Measurements from ENCODE around the gene TENM4.

TENM4 gene

GRCh38 chr11:78657441-78657840, 783.4 kb downstream of the TENM4 start:
- no peak for DNase-seq (ENCODE audit: low spot score)

- no peak for DNase-seq (ENCODE audit: low spot score)
Observed at GRCh38 chr11:78656984-78657383, 783.8 kb downstream of the TENM4 start.

GRCh38 chr11:78656327-78656726, 784.5 kb downstream of the TENM4 start:
- DNase-seq (ENCODE audit: low spot score) = no peak

GRCh38 chr11:78655561-78655960, 785.3 kb downstream of the TENM4 start:
- no peak for DNase-seq (ENCODE audit: low spot score)

- no peak for DNase-seq (ENCODE audit: low spot score)
Observed at GRCh38 chr11:78654866-78655265, 786.0 kb downstream of the TENM4 start.

- no peak for DNase-seq (ENCODE audit: low spot score)
Observed at GRCh38 chr11:78654071-78654470, 786.8 kb downstream of the TENM4 start.

GRCh38 chr11:78653294-78653909, 787.4 kb downstream of the TENM4 start:
- no peak for DNase-seq (ENCODE audit: low spot score)

- DNase-seq (ENCODE audit: low spot score) = no peak
Observed at GRCh38 chr11:78652843-78653239, 788.0 kb downstream of the TENM4 start.

- no peak for DNase-seq (ENCODE audit: low spot score)
Observed at GRCh38 chr11:78651923-78652842, 788.6 kb downstream of the TENM4 start.

GRCh38 chr11:78651136-78651775, 789.6 kb downstream of the TENM4 start:
- DNase-seq (ENCODE audit: low spot score) = no peak

- DNase-seq (ENCODE audit: low spot score) = no peak
Observed at GRCh38 chr11:78649361-78650215, 791.2 kb downstream of the TENM4 start.

- no peak for DNase-seq (ENCODE audit: low spot score)
Observed at GRCh38 chr11:78647986-78648875, 792.6 kb downstream of the TENM4 start.

GRCh38 chr11:78647266-78647915, 793.4 kb downstream of the TENM4 start:
- no peak for DNase-seq (ENCODE audit: low spot score)

- peak; percentile 7 for DNase-seq (ENCODE audit: low spot score)
Observed at GRCh38 chr11:78646564-78647185, 794.2 kb downstream of the TENM4 start.

- DNase-seq (ENCODE audit: low spot score) = peak; percentile 67
Observed at GRCh38 chr11:78645226-78646202, 795.3 kb downstream of the TENM4 start.

GRCh38 chr11:78643676-78644056, 797.2 kb downstream of the TENM4 start:
- no peak for DNase-seq (ENCODE audit: low spot score)

- no peak for DNase-seq (ENCODE audit: low spot score)
Observed at GRCh38 chr11:78642979-78643675, 797.7 kb downstream of the TENM4 start.

- DNase-seq (ENCODE audit: low spot score) = no peak
Observed at GRCh38 chr11:78641541-78641940, 799.3 kb downstream of the TENM4 start.
